CD4-positive, alpha-beta T cell treated with Interleukin-1 beta for 1 hour (primary cell): Measurements from ENCODE around the gene WWOX.
"Not testable (repeated sequence)": the region's sequence is repeated elsewhere in the genome, so short reads cannot be mapped to it uniquely, and the experiment has no call there.

Experiments used
- DNase-seq, 2 donors: peaks; one replicate each; pipeline ENCODE4 v3.0.0-alpha.2; 2020 to 2022

Gene WWOX

DNA sequence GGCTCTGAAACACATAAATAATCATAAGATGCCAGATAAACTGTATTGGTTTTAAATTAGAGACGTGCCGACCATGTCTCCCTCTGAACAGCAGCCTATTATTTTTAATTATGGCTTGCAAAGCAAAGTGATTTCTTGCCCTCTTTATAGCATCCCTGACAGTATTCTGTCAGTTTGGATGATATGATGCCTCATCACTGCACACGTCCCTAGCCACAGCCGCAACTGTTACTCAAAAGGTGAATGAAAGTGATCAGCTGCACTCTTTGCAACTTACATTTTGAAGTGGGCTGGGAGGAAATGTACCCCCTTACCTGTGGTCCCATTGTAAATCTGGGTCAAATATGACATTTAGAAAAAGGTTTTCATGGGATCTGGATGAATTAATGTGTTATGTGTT, 1111.2 kb downstream of the WWOX start:
- no peak for DNase-seq

DNA sequence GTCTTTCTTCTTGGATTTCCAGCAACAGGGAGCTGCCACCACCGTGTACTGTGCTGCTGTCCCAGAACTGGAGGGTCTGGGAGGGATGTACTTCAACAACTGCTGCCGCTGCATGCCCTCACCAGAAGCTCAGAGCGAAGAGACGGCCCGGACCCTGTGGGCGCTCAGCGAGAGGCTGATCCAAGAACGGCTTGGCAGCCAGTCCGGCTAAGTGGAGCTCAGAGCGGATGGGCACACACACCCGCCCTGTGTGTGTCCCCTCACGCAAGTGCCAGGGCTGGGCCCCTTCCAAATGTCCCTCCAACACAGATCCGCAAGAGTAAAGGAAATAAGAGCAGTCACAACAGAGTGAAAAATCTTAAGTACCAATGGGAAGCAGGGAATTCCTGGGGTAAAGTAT, 1112.1 kb downstream of the WWOX start:
- no peak for DNase-seq

DNA sequence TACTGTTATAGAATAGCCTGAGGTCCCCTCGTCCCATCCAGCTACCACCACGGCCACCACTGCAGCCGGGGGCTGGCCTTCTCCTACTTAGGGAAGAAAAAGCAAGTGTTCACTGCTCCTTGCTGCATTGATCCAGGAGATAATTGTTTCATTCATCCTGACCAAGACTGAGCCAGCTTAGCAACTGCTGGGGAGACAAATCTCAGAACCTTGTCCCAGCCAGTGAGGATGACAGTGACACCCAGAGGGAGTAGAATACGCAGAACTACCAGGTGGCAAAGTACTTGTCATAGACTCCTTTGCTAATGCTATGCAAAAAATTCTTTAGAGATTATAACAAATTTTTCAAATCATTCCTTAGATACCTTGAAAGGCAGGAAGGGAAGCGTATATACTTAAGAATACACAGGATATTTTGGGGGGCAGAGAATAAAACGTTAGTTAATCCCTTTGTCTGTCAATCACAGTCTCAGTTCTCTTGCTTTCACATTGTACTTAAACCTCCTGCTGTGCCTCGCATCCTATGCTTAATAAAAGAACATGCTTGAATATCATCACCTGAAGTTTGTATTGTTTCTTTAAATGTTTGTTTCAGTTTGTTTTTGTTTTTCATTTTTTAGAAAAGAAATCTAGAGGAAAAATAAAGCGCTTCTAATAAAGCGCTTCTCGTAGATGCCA, 1112.8 kb downstream of the WWOX start:
- DNase-seq: no peak

DNA sequence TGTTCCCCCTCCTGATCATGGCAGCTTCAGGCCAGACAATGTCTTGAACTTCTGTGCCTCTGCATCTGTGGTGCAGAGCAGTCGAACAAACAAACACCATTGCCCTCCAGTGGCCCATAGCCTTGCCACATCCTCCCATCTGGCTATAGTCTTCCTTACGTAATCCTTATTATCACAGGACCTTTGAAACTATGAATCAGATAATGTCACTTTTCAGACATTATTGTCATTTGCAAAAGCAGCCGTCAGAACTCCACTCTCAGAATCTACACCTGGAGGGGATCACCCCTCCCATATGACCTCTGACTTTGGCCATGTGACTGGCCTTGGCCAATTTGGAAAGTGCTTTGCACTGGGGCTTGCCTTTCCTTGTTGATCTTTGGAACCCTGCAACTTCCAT, 1113.8 kb downstream of the WWOX start:
- DNase-seq: no peak

DNA sequence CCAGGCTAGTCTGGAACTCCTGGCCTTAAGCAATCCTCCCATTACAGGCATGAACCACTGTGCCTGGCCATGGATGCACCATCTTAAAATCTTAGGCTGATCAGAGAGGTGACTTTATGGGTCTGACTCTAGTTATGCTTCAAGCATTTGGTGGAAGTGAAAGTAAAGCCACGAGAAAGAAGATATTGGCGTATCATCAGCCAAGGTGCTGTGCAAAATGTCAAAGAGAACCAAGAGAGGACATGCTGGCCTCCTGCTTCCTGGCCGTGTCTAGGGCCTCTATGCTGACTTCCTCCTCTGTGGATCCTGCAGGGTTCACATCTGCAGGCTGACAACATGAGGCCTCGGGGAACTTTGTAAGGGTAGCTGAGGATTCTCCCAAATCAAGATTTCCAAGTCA, 1115.8 kb downstream of the WWOX start:
- DNase-seq: no peak

DNA sequence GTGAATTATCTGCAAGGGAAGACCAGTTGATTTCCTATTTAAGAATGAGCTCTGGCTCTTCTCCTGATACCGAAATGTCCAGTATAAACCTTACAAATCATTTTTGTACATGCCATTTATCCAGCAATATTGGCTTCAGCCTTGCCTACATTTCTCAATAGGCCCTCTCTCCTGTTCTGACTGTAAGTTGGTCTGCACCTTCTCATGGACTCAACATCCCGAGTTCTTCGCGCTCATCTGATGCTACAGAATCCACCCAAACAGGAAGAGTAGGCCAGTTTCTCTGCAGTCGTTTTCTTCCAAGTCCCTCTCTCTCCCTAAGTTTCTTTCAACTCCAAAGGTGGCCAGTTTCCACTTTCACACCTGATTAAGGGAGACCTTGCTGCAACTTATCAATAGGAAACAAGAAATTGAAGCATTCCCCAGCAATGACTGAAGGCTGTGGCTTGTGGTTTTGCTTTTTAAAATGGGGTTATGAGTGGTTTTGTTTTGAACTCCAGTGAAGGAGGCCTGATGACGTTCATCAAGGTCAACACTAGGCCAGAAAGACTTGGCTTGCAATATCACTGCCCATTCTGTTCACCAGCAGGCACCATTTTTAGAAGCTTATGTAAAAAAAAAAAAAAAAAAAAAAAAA, 1118.0 kb downstream of the WWOX start:
- DNase-seq: peak; percentile 1 to 34

DNA sequence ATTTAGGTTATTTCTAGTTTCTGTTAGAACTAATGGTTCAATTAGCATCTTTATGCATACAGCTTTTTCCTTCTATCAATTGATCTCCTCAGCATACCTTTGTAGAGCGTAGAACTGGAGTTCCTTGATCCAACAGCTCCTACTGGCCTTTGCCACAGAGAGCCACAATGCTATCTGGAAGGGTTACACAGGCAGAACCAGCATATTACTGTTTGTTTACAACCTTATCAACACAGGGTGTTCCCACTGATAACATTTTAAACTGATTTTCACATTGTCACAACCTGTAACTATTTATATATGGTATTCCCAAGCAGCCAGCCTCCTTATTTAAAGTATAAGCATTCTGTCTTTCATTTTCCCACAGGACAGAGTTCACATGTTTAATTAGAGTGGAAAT, 1118.9 kb downstream of the WWOX start:
- DNase-seq: no peak

DNA sequence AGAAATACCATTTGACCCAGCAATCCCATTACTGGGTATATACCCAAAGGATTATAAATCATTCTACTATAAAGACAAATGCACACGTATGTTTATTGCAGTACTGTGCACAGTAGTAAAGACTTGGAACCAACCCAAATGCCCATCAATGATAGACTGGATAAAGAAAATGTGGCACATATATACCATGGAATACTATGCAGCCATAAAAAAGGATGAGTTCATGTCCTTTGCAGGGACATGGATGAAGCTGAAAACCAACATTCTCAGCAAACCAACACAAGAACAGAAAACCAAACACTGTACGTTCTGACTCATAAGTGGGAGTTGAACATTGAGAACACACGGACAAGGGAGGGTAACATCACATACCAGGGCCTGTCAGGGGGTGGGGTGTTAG, 1126.5 kb downstream of the WWOX start:
- DNase-seq: not testable (repeated sequence)

DNA sequence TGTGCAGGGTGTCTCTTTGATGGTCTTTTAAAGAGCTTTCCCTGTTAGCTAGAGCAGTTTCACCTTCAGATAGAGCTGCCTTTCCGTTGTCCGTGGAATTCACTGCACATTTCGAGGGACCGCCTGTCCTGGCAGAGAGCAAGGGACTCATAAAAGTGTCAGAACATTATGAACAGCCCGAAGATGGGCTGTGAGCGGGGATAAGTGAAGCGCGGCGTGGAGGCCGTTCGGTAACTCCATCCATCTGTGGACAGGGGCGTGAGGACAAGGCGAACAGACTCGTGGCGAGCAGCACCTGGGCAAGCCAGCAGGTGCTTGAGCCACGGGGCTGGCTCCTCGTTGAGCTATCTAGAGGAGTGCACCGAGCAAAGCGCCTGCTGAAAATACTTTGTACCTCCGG, 1129.9 kb downstream of the WWOX start:
- DNase-seq: no peak

DNA sequence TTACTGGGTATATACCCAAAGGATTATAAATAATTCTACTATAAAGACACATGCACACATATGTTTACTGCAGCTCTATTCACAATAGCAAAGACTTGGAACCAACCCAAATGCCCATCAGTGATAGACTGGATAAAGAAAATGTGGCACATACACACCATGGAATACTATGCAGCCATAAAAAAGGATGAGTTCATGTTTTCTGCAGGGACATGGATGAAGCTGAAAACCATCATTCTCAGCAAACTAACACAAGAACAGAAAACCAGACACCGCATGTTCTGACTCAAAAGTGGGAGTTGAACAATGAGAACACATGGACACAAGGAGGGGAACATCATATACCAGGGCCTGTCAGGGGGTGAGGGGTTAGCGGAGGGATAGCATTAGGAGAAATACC, 1146.2 kb downstream of the WWOX start:
- DNase-seq: not testable (repeated sequence)

DNA sequence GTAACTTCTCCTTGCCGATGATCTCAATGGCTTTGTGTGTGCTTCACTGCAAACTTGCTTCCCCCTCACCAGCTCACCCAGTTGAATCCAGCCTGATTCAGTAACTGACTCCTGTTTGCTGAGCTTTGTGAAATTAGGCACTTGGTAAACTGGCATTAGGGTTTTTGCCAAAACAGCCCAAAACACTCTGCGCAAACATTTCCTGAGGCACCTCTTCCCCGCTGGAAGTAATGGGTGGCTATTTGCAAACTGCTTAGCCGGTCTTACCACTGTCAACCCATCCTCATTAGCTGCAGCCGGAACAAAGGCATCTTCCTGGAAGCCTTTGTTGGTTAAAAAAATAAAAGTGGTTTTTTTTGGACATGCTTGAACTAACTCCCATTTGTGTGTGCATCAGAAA, 1147.9 kb downstream of the WWOX start:
- no peak for DNase-seq

DNA sequence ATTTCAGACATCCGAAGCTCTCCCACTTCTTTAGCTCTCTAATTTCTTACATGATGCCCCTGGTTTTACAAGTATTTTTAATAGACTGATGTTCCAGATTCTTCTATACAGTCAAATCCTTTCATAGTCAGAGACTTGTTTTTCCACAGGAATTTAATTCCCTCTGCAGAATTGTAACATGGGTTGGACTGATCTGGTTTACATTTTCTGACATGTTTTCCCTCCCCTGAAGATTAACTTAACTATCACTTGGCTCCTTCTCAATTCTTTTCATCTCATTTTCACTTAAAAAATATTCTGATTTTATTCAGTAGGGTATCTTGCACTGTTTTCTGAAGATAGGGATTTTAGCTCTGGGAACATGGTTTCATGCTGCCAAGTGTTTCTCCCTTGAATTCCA, 1148.9 kb downstream of the WWOX start:
- no peak for DNase-seq

DNA sequence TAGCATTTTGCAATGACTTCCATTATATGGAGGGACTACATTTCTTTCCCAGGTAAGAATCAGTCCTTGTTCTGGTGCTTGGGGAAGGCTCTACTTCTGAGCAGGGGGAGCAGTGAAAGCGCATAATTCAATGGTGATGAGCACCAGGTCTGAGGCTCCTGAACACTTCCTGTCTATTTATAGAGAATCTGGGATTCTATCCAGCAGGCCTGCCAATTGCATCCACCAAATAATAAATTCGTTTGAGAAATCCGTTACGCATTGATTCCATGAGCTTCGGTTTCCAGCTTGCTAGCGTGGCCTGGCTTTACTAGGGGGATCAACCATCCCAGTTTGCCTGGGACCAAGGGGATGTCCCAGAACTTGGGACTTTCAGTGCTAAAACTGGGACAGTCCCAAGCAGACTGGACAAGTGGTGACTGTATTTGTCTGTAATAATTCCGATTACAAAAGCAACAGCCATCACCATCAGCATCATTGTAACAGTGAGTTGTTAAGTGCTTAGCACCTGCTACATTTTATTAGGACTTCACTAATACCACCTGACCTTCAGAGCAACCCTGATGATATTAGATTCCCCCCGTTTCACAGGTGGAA, 1151.1 kb downstream of the WWOX start:
- DNase-seq: no peak

DNA sequence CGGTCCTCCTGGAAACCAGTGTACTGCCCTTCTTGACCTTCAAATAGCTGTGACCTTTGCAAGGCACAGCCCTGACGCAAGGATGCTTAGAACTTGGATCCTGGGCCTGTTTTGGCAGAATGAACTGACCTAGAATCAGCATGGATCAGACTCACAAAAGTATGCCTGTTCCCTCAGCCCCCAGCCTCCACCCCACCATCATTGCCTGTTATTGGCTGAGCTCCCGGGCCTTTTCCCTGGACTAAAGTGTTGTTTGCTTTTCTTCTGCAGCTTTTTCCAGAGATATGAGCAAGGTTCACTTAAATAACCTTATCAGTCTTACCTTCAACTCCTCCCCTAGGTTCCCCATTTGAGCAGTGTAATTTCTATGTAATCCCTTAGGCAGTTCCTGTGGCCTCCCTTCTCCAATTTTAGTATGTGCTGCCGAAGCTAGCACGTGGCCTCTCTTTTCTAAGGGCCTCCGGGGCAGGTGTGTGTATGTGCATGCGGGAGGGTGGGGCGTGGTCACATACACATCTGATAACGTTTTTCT, 1153.7 kb downstream of the WWOX start:
- no peak for DNase-seq

DNA sequence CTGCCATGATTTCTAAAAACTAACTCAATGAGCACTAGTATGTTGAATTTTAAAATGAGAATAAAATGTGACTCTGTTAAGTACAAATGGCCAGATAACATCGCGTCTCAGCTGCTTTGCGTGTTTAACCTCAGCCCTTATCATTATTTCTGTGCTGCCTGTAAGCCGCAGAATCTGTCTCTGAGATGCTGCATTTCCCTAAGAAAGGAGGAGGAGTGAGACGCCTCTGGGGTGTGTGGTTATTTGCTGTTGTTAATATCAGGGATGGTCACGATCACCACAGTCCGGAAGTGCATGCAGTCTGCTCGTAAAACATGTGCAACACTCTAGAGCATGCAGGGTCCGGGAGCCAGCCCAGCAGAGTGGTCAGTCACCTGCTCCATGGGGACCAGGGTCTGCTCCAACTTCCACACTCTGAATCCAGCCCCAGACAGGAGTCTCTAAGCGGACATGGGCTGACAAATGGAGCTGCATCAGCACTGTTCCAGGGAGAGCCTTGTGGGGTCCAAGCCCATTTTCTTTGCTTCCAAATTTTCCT, 1158.6 kb downstream of the WWOX start:
- DNase-seq: no peak

DNA sequence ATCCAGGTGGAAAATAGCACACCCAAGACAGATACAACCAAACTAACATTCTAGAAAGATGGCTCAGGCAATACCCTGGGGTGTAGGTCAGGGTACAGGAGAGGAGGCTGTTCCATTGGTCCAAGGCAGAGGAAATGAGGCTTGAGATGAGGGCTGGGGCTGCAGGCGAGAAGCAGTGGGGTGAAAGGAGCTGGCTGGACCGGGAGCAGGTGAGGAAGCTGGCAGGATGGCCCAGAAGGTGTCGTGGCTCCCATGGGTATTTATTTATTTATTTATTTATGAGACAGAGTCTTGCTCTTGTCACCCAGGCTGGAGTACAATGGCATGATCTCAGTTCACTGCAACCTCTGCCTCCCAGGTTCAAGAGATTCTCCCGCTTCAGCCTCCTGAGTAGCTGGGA, 1161.4 kb downstream of the WWOX start:
- not testable (repeated sequence) for DNase-seq

DNA sequence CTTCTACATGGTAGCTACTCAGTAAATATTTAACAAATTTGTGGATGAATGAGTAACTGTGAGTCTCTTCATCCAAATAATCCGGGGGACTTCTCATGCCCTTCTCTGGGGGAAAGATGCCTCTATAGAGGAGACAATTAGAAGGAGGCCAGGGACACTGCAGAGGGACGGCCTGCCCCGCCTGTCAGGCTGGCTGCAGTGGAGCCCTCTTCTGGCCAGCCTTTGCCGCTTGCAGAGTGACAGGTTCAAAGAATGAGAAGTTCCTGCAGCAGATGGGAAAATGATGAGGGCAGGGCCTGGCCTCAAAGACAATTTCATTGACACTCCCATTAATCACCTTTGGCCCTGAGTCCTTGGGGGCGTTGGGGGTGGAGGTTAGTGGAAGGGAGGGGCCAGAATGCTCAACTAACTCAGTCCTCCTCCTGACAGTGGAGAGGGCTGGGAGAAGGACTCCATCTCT, 1162.1 kb downstream of the WWOX start:
- DNase-seq: peak; percentile 44 to 57

DNA sequence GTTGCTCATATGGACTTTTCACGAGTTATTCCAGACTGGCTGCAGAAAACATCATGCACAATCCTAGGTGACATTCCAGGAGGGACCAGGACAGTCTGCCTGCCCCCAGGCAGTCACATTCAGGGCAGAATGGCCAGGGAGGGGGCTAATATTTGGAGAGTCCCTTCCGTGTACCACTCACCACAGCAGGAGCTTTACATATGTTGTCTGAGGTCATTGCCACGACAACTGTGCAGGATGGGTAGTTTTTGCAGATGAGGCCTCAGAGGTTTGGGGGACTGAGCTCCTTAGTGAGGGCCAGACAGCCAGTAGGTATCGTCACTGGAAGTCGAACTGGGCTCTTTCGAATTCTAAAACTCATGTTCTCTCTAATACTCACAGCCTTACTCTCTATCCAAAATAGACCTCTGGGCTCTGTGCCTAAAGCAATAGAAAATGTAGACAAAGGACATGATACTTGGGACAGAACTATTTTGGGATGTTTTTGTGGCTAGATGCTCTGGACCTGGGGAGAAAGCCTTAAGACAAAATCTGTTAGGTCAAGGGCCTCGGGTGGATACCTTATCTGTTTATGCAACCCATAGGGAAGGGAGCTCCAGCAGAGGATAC, 1162.6 kb downstream of the WWOX start:
- no peak for DNase-seq
